Measurements from ENCODE around the gene GPX6. TPM values are rescaled to one million over a fixed set of nuclear protein-coding genes. Genes with fewer than 3 reads are reported as not detected.

The GPX6 gene
- total and polyA plus RNA-seq, 2 of the 13 experiments (the other 11 are each of a cell fraction or from before 2014, with no cell fraction given): not detected

- TF ChIP-seq ZMYM2 (CRISPR knock-in tag; IDR thresholded peaks at IDR 0.05) (peak; percentile 58; the same call in 1 of the 2 replicates), ISL2 (CRISPR knock-in tag; IDR thresholded peaks at IDR 0.05) (peak; percentile 17; the same call in 1 of the 2 replicates), ZNF577 (CRISPR knock-in tag; IDR thresholded peaks at IDR 0.05; ENCODE audit: borderline replicate concordance, low read depth) (no peak), ZNF280B (CRISPR knock-in tag; IDR thresholded peaks at IDR 0.05; ENCODE audit: borderline replicate concordance) (no peak), GATAD2A (CRISPR knock-in tag; IDR thresholded peaks at IDR 0.05) (peak; percentile 67), HMG20B (CRISPR knock-in tag; conservative IDR thresholded peaks at IDR 0.05) (no peak), FOXP4 (CRISPR knock-in tag; IDR thresholded peaks at IDR 0.05) (peak; percentile 54; the same call in 1 of the 2 replicates), MYC (CRISPR knock-in tag; IDR thresholded peaks at IDR 0.05; ENCODE audit: borderline replicate concordance) (no peak), MXD4 (CRISPR knock-in tag; IDR thresholded peaks at IDR 0.05) (no peak), ZNF564 (CRISPR knock-in tag; IDR thresholded peaks at IDR 0.05) (no peak), MAX (IDR thresholded peaks at IDR 0.05) (0 out of 2 replicates have a peak, but pooled peaks have one; percentile 21), SIX1 (CRISPR knock-in tag; IDR thresholded peaks at IDR 0.05; ENCODE audit: borderline replicate concordance) (peak; percentile 26; the same call in 1 of the 2 replicates), HMG20A (CRISPR knock-in tag; IDR thresholded peaks at IDR 0.05; ENCODE audit: borderline replicate concordance) (peak; percentile 41; the same call in 1 of the 2 replicates), SKI (IDR thresholded peaks at IDR 0.05; ENCODE audit: partially characterized antibody) (no peak), NCOA2 (CRISPR knock-in tag; IDR thresholded peaks at IDR 0.05) (peak; percentile 43; the same call in 1 of the 2 replicates), ZFP36L2 (CRISPR knock-in tag; IDR thresholded peaks at IDR 0.05) (no peak), THAP11 (CRISPR knock-in tag; IDR thresholded peaks at IDR 0.05) (no peak; the same call in 1 of the 2 replicates), ELF3 (CRISPR knock-in tag; IDR thresholded peaks at IDR 0.05) (peak; percentile 63; the same call in 1 of the 2 replicates), ZBED4 (CRISPR knock-in tag; IDR thresholded peaks at IDR 0.05; ENCODE audit: borderline replicate concordance) (peak; percentile 50; the same call in 1 of the 2 replicates), REPIN1 (CRISPR knock-in tag; IDR thresholded peaks at IDR 0.05; ENCODE audit: borderline replicate concordance, low read depth) (0 out of 2 replicates have a peak, but pooled peaks have one; percentile 20), CTCF (CRISPR knock-in tag; IDR thresholded peaks at IDR 0.05) (no peak), ATF1 (CRISPR knock-in tag; IDR thresholded peaks at IDR 0.05) (peak; percentile 58), KAT8 (CRISPR knock-in tag; IDR thresholded peaks at IDR 0.05) (peak; percentile 74)
These were observed 26.7 kb downstream of the GPX6 start (continued) for GRCh38 chr6:28488916-28489365.
